Tibial nerve (tissue), 4 donors: Measurements from ENCODE around the gene TMPRSS6. TPM values are rescaled to one million over a fixed set of nuclear protein-coding genes. Genes with fewer than 3 reads are reported as not detected.

Experiments
- DNase-seq, 2 donors: peaks; one replicate each; pipeline ENCODE4 v3.0.0-alpha.2; 2019; ENCODE audit warnings: low spot score in 2 of 2
- H3K27ac ChIP-seq, 4 donors: fragments of 200-600 bp; sonication (generic) in 3 of 4; one replicate each; pipeline ENCODE4 v1.5.1; 2017 to 2019; ENCODE audit warnings: mild to moderate bottlenecking in 1 of 4
- H3K27me3 ChIP-seq, 2 donors: fragments of 200-600 bp; sonication (generic) in 1 of 2; one replicate each; pipeline versions ENCODE4 v1.5.1 to v1.6.0; 2017 to 2019
- H3K36me3 ChIP-seq, 3 donors: fragments of 200-600 bp; sonication (generic); one replicate each; pipeline ENCODE4 v1.5.1; 2018 to 2019
- H3K4me1 ChIP-seq, 4 donors: fragments of 200-600 bp; sonication (generic) in 3 of 4; one replicate each; pipeline ENCODE4 v1.5.1; 2017 to 2019
- H3K4me3 ChIP-seq, 4 donors: fragments of 200-600 bp; sonication (generic) in 3 of 4; one replicate each; pipeline ENCODE4 v1.5.1; 2017 to 2019; ENCODE audit warnings: mild to moderate bottlenecking in 1 of 4, moderate library complexity in 1 of 4
- H3K9me3 ChIP-seq, 4 donors: fragments of 200-600 bp; sonication (generic) in 3 of 4; one replicate each; pipeline ENCODE4 v1.5.1; 2017 to 2019
- EP300 ChIP-seq, 2 donors: sonication (generic); formaldehyde crosslinking; IDR thresholded peaks; one replicate each; pipeline ENCODE4 v1.6.1; 2017; ENCODE audit warnings: antibody characterized with exemption in 2 of 2, mild to moderate bottlenecking in 1 of 2
- POLR2A ChIP-seq, 2 donors: fragments of 450-650 bp; IDR thresholded peaks; one replicate each; pipeline ENCODE4 v1.6.1; 2017; ENCODE audit warnings: antibody characterized with exemption in 2 of 2, mild to moderate bottlenecking in 2 of 2, moderate library complexity in 2 of 2
- WGBS, 2 donors: methylation state at CpG; one replicate each; pipeline ENCODE4 v1.1.5; 2018; 5-methylcytosine and 5-hydroxymethylcytosine counted together
- total RNA-seq, 4 donors: library from RNA; depleted of rRNA; stranded (reverse); fragments of >200 nt; gene quantifications; one replicate each; pipeline ENCODE4 v1.1.0, GENCODE V29; 2016
- TF ChIP-seq, protein P1 (sequence below), 5 experiments: fragments of 200-600 bp in 3 of 5; fragments of 450-650 bp in 2 of 5; sonication (generic) in 3 of 5; IDR thresholded peaks; one replicate each; pipeline ENCODE4 v1.5.1; 2016 to 2019; ENCODE audit warnings: antibody characterized with exemption in 5 of 5, mild to moderate bottlenecking in 3 of 5, moderate library complexity in 2 of 5

The TMPRSS6 gene
- total RNA-seq, 4 donors from 2014 or later, result not detected

DNA sequence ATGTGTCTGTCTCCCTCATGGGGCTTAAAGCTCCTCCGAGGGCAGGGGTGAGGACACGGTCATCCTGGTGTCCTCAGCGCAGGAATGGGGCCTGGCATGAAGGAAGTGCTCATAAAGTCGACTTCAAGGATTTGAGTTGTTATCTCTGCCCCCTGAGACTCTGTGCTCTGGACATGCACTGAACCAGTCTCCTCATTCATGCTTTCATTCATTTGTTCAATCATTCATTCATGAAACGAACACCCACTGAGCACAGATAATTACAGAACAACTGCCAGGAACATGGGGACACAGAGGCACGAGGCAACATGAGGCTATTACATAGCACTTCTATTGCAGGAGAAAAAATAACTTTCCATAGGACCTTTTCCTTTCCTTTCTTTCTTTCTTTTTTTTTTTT lies 16.5 kb downstream of the TMPRSS6 start:
- DNase-seq, result no peak
- Histone ChIP-seq H3K4me1 (no peaks in the 10 kb centered on the region), H3K4me3 (no peak overlapping the region), H3K27ac (no peak overlapping the region), H3K36me3 (no peaks in the 10 kb centered on the region), H3K27me3 (peaks cover 0 to 43% of the 10 kb centered on the region in 2 donors), H3K9me3 (no peaks in the 10 kb centered on the region)
- TF ChIP-seq POLR2A (IDR thresholded peaks at IDR 0.05) (no peak), EP300 (IDR thresholded peaks at IDR 0.05) (no peak)
- TF ChIP-seq, protein P1, sequence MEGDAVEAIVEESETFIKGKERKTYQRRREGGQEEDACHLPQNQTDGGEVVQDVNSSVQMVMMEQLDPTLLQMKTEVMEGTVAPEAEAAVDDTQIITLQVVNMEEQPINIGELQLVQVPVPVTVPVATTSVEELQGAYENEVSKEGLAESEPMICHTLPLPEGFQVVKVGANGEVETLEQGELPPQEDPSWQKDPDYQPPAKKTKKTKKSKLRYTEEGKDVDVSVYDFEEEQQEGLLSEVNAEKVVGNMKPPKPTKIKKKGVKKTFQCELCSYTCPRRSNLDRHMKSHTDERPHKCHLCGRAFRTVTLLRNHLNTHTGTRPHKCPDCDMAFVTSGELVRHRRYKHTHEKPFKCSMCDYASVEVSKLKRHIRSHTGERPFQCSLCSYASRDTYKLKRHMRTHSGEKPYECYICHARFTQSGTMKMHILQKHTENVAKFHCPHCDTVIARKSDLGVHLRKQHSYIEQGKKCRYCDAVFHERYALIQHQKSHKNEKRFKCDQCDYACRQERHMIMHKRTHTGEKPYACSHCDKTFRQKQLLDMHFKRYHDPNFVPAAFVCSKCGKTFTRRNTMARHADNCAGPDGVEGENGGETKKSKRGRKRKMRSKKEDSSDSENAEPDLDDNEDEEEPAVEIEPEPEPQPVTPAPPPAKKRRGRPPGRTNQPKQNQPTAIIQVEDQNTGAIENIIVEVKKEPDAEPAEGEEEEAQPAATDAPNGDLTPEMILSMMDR (IDR thresholded peaks at IDR 0.05), result no peak
- WGBS, 2 donors, result 43 to 53% methylated on average over 6 of the region's 6 CpGs

DNA sequence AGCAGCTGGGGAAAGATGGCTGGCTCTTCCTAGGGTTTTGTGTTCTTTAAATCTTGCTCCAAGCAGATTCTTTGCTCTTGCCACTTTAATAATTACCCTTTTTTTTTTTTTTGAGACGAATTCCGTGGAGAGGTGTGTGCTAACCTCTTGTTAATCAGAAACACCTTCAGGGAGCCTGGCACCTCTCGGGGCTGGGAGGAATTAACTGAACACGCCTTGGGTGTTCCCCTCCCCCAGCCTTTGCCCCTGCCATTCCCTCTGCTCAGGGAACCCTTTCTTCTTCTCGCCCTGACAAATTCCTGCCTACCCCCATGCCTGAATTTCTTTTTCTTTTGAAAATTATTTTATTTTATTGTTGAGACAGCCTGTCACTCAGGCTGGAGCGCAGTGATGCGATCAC lies 17.5 kb downstream of the TMPRSS6 start:
- 61 to 62% methylated on average over 7 of the region's 7 CpGs for WGBS, 2 donors

DNA sequence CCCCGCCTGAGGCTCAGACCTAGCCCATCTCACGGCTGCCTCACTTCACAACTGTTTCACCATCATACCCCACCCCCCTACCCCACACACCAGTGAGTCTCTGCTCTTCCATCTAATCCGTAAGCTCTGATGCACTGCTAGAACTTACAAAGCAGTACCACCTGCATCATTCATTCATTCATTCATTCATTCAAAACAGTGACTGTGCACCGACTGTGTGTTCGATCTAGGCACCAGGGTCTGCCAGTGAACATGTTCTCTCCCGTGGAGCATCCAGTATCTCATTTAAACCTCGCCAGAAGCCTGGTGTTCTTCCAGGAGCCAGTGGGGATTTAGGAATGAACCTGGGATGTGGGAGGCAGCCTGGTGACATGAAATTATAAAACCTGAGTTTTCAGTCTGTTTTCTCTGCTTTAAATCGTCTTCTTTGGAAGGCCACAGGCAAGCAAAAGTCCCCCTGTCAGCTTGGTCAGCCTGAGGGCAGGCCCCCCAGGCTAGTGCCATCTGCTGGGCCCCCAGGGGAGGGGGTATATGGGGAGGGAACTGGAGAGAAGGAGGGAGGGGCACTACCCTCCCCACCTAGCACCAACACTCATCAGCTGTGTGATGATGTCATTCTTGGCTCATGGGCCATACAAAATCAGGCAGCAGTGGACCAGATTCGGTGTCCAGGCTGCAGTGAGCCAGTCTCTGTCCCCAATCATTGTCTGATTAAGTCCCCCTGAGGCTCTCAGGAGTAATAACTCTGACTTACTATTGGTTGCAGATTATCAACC lies 18.4 kb downstream of the TMPRSS6 start:
- H3K36me3 ChIP-seq, result no peaks in the 10 kb centered on the region
- no peak overlapping the region for H3K27ac ChIP-seq
- H3K4me1 ChIP-seq, result no peaks in the 10 kb centered on the region
- no peak overlapping the region for H3K4me3 ChIP-seq
- no peaks in the 10 kb centered on the region for H3K9me3 ChIP-seq
- WGBS, 2 donors, result 72 to 80% methylated on average over 9 of the region's 9 CpGs
- H3K27me3 ChIP-seq, result peaks cover 0 to 45% of the 10 kb centered on the region in 2 donors
- DNase-seq, result no peak
- TF ChIP-seq, protein P1 (IDR thresholded peaks at IDR 0.05), result no peak
- TF ChIP-seq EP300 (IDR thresholded peaks at IDR 0.05) (no peak), POLR2A (IDR thresholded peaks at IDR 0.05) (no peak)

More for the DNA sequence above, 17.5 kb downstream of the TMPRSS6 start:
- TF ChIP-seq, protein P1 (IDR thresholded peaks at IDR 0.05), result no peak
- TF ChIP-seq EP300 (IDR thresholded peaks at IDR 0.05) (no peak), POLR2A (IDR thresholded peaks at IDR 0.05) (no peak)
- Histone ChIP-seq H3K36me3 (no peaks in the 10 kb centered on the region), H3K27me3 (peaks cover 0 to 45% of the 10 kb centered on the region in 2 donors), H3K4me1 (no peaks in the 10 kb centered on the region), H3K4me3 (no peak overlapping the region), H3K27ac (no peak overlapping the region), H3K9me3 (no peaks in the 10 kb centered on the region)
- no peak for DNase-seq

DNA sequence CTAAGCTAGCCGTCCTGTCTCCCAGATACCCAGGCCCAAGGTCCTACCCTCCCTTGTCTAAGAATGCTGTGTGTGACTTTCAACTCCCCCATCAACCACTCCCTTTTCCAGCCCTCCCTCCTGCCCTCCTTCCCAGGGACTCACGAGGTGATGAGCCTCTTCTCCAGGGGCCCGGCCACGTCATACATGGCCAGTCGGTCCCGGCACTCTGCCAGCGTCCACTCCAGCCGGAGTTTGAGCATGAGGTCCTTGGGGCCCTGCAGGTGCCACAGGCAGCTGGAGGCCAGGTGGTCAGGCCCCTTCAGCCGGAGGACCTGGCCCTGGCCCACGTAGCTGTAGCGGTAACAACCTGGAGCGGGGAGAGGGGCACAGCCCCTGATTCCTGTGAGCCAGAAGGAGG lies 20.1 kb downstream of the TMPRSS6 start:
- Histone ChIP-seq H3K36me3 (no peaks in the 10 kb centered on the region), H3K27me3 (peaks cover 0 to 39% of the 10 kb centered on the region in 2 donors), H3K9me3 (no peaks in the 10 kb centered on the region), H3K4me3 (no peak overlapping the region), H3K4me1 (no peaks in the 10 kb centered on the region), H3K27ac (no peak overlapping the region)
- TF ChIP-seq EP300 (IDR thresholded peaks at IDR 0.05) (no peak), POLR2A (IDR thresholded peaks at IDR 0.05) (no peak)
- WGBS, 2 donors, result 51 to 55% methylated on average over 7 to 9 of the region's 12 CpGs
- no peak for DNase-seq

DNA sequence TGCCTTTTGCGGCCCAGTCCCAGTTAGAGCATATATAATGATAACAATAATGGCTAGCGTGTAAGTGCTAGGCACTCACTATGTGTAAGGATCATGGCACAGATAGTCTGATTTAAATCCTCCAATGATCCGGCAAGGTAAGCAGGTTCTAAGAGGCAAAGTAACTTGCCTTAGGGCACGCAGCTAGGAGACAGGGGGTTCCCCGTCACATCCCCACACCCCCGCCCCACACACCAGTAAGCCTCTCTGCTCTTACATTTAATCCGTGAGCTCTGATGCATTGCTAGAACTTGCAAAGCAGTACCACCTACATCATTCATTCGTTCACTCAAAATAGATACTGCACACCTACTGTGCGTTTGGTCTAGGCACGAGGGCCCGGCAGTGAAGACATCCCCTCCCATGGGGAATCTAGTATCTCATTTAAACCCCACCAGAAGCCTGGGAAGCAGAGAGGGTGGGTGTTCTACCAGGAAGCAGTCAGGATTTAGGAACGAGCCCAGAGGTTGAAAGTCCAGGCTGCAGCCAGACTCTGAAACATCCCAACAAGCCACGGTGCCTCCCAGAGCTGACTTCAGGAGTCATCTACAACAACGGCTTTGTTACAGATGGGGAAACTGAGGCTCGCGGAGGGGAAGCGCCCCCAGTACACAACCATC lies 20.6 kb downstream of the TMPRSS6 start:
- WGBS, 2 donors, result 76 to 79% methylated on average over 17 of the region's 17 CpGs
- Histone ChIP-seq H3K4me3 (no peak overlapping the region), H3K27ac (no peak overlapping the region), H3K27me3 (peaks cover 0 to 39% of the 10 kb centered on the region in 2 donors), H3K4me1 (no peaks in the 10 kb centered on the region), H3K9me3 (no peaks in the 10 kb centered on the region), H3K36me3 (no peaks in the 10 kb centered on the region)
- no peak for DNase-seq
- TF ChIP-seq, protein P1 (IDR thresholded peaks at IDR 0.05), result no peak
- no peak for TF ChIP-seq EP300 (IDR thresholded peaks at IDR 0.05)
- TF ChIP-seq POLR2A (IDR thresholded peaks at IDR 0.05), result no peak
